NCI-H2107 treated with DMSO at 0.1 percent for 48 hours (cell line): Measurements from ENCODE around the gene VPS50.

Experiments used
- DNase-seq: peaks from one replicate; lab custom pipeline; 2025; ENCODE audit not compliant: unreplicated experiment; lab: John Stamatoyannopoulos, UW

VPS50 gene

DNA sequence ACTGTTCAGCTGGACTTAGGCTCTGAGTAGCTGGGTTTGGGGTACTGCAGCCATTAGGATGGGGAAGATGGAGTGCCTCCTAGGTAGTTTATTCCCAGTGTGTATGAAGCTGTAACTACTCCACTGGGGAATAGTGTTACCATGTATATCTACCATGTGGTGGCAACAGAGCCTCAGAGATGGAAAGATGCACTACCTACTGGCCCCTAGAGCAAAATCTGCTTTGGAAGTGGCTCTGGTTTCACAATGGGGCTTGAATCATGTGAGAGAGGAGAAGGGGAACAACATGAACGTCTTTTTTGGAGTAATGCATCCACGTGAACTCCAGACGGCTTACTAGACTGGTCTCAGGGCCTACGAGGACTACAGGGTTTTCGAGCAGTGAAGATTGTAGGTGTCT lies 175.1 kb downstream of the VPS50 start:
- no peak for DNase-seq

DNA sequence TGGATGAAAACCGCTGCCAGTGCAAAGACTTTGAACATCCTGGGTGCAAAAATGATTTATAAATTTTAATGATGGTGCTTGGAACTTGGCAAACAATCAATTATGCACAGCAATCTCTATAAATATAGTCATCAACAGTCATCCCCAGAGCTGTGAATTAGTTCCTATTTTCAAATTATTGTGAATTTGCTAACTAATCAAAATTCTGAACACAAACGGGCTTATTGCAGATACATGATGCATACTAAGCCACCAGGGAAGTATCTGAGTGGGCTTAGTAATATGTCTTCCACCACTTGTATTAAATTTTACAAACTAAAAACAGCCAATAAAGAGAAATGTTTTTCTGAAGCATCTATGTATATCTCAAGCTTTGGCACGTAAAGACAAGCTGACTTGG lies 177.2 kb downstream of the VPS50 start:
- DNase-seq = no peak
